ENCODE data around the gene TRUB2.

DNA sequence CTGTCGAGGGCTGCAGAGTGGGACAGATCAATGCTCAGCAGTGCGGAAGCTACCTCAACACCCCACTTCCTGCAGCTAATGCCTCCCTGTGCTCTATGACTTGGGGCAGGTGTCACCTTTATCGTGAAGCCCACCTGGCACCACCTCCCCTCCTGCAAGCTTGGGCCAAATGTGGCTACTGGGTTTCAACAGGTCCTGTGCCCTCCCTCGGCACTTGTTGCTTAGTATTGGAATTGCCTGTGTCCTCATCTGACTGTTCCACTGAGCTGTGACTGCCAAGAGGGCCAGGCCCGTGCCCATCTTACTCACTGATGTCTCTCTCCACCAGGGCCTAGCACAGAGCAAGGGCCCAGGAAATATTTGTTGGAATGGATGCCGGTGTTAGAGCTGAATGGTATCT lies 27.5 kb upstream of the TRUB2 start:
- TF ChIP-seq, protein P1, sequence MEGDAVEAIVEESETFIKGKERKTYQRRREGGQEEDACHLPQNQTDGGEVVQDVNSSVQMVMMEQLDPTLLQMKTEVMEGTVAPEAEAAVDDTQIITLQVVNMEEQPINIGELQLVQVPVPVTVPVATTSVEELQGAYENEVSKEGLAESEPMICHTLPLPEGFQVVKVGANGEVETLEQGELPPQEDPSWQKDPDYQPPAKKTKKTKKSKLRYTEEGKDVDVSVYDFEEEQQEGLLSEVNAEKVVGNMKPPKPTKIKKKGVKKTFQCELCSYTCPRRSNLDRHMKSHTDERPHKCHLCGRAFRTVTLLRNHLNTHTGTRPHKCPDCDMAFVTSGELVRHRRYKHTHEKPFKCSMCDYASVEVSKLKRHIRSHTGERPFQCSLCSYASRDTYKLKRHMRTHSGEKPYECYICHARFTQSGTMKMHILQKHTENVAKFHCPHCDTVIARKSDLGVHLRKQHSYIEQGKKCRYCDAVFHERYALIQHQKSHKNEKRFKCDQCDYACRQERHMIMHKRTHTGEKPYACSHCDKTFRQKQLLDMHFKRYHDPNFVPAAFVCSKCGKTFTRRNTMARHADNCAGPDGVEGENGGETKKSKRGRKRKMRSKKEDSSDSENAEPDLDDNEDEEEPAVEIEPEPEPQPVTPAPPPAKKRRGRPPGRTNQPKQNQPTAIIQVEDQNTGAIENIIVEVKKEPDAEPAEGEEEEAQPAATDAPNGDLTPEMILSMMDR (IDR thresholded peaks at IDR 0.05): no peak
- no peak for TF ChIP-seq POLR2A (IDR thresholded peaks at IDR 0.05)
